NCI-H1436 (cell line): ENCODE results near the gene DENND4C.
A peak's percentile ranks its signal among the peaks of the same experiment; 100 is the strongest.
"Not testable (repeated sequence)": the region's sequence is repeated elsewhere in the genome, so short reads cannot be mapped to it uniquely, and the experiment has no call there.

Experiments
- DNase-seq: peaks from one replicate; lab custom pipeline; 2025; lab: John Stamatoyannopoulos, UW

The DENND4C gene

DNA sequence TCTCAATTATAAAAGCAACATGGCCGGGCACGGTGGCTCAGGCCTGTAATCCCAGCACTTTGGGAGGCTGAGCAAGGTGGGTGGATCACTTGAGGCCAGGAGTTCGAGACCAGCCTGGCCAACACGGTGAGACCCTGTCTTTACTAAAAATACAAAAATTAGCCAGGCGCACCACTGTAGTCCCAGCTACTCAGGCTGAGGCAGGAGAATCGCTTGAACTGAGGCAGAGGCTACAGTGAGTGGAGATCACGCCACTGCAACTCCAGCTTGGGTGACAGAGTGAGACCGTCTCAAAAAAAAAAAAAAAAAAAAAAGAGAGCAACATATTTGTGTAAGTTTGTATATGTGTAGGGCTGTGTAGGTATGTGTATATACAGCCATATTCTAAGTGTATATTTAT, 142.1 kb downstream of the DENND4C start:
- DNase-seq: no peak

DNA sequence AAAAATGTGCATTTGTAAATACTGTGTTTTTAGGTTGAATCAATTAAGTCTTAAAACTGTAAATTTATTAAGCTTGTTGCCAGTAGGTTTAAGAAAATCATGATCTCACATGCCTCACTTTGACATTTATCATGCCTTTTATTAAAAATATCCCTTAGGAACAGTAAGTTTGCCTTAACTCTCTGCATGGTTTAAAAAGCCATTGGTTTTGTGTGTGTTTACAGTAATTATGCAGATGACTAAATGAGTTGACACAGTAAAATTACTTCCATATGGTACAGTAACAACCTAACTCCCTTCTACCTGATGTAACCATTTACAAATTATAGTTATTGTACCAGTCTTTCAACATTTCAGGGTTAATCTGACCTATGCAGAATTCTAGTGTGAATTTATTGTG, 143.0 kb downstream of the DENND4C start:
- DNase-seq: no peak

DNA sequence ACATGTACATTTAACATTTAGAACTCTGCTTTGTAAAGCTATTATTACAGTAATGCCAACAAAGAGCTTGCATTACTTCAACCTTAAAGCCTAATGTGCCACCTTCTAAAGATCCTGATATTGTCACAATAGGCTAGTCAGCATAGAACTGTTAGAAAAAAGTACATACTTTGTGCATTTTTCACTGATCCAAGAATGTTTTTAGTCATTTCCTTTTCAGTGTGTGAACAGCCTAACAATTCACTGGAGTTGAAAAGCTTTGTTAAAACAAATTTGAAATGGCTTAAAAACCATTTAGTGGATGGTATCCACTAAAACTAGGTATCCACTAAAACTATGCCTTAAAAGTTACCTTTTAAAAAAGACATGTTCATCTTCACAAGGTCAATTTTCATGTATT, 145.0 kb downstream of the DENND4C start:
- no peak for DNase-seq

DNA sequence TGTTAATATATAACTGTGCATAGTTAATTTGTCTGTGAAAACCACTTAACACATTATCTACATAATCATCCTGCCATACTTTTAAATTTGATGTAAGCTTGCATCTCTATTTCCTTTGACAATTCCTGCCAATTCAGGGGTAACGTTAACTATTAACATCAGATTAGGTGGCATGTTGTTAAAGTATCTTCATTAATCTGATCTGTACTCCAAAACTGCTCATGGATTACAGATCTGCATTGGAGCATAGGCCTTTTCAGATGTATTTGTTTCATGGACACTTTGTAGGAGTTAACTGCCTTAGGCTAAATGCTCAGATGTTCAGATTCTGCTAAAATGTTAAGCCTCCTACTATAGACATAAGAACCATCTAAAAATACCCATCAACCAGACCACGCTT, 146.4 kb downstream of the DENND4C start:
- DNase-seq: no peak

DNA sequence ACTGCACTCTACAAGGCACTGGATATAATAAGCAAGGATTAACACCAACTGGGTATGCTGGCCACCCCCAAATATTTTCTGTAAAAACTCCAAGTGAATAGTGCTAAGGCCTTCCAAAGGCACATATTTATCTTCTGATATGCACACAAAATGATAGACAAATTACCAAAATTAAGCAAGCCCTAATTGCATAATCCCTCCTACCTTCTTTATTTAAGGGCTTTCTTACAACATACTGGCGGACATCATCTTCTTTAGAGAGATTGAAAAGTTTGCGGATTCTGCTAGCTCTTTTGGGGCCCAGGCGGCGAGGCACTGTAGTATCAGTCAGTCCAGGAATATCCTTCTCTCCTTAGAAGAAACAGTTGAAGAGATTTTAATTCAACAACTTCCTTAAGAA, 147.7 kb downstream of the DENND4C start:
- DNase-seq: no peak

DNA sequence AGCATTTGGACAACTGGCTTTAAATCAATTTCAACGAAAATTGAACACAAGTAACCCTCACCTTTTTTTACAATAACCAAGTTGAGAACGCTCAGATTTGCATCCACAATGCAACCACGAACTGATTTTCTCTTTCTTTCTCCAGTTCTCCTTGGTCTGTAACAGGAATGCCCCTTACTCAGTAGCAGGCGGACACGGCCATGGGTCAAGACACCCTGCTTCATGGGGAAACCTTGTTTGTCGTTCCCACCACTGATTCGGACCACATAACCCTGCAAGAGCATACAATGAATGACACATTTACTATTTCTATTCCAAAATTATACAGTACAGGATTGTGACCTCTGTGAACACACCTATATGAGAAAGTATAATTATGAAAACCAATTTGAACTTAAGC, 148.2 kb downstream of the DENND4C start:
- no peak for DNase-seq

DNA sequence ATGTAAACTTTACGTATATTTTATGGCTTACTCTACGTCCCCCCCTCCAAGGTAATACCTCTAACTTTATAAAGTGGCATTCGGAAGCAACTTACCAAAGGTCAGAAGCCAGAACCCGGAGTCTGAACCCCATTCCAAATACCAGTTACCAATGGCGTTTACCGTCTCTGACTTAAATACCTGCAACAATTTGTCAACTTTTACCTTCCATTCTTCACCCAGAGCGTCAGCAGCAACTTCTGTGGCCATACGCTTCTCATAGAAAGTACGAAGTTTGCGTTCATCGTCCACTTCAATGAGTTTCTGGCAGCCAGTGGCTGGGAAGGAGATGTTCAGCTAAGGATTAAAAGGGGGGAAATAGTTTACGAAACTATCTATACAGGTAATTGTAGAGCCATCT, 148.8 kb downstream of the DENND4C start:
- no peak for DNase-seq

DNA sequence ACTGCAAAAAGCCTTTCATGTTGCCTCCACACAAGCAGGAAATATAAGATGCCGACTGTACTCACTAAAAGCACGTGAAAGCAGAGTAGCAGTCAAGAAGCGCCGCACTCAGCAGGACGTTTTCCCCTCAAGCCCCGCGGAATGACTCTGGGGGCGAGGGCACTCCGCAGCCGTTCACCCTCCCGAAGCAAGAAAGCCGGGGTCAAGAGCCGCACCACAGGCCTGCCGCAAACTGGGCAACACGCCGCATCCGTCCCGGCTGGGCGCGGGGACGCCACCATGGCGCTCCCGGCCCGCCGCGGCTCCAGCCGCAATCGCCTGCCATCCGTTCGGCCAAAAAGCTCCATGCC, 149.2 kb downstream of the DENND4C start:
- DNase-seq: no peak

DNA sequence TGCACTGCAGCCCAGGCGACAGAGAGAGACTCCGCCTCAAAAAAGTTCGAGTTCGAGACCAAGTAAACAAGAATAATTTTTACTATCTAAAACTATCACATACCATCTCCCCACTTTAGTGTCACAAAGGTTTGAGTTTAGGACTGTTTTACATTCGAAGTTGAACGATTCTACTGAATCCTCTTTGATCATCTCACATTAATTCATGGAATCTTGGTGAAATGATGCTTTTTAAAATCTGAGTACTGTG, 150.3 kb downstream of the DENND4C start:
- no peak for DNase-seq

DNA sequence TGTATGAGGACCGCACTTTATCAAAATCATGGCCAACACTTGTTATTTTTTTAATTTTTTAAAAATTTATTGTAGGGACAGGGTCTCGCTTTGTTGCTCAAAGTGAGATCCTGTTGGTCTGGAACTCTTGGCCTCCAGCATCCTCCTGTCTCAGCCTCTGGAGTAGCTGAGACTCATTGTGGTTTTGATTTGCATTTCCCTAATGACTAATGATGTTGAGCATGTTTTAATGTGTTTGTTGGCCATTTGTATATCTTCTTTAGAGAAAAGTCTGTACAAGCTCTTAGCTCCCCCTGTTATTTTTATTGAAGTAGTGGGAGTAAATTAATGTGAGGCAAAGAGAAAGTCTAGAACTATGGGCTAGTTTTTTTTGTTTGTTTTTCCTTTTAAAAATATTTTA, 151.2 kb downstream of the DENND4C start:
- DNase-seq: no peak

DNA sequence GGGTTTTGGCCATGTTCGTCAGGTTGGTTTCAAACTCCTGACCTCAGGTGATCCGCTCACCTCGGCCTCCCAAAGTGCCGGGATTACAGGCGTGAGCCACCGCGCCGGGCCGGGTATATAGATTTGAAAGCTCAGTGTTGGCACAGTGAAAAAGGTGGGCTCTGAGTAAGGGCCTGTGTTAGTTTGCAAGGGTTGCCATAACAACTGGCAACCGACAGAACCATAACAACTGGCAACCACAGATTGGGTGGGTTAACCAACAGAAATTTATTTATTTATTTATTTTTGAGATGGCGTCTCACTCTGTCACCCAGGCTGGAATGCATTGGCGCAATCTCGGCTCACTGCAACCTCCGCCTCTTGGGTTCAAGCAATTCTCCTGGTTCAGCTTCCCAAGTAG, 154.7 kb downstream of the DENND4C start:
- not testable (repeated sequence) for DNase-seq

DNA sequence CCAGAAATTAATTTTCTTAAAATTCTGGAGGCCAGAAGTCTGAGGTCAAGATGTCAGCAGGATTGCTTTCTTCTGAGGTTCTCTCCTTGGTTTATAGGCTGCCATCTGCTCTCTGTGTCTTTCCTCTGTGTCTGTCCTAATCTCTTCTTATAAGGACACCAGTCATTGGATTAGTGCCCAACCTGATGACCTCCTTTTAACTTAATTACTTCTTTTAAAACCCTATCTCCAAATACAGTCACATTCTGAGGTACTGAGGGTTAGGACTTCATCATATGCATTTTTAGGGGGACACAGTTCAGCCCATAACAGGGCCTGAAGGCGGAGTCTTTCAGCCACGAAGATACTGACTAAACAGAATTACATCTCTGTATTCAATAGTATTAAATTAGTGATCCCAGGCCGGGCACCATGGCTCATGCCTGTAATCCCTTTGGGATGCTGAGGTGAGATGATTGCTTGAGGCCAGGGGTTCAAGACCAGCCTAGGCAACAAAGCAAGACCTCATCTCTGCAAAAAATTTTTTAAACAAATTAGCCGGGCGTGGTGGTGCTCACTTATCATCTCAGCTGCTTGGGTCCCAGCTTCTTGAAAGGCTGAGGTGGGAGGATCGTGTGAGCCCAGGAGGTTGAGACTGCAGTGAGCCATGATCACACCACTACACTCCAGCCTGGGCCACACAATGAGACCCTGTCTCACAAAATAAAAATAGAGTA, 155.5 kb downstream of the DENND4C start:
- no peak for DNase-seq

DNA sequence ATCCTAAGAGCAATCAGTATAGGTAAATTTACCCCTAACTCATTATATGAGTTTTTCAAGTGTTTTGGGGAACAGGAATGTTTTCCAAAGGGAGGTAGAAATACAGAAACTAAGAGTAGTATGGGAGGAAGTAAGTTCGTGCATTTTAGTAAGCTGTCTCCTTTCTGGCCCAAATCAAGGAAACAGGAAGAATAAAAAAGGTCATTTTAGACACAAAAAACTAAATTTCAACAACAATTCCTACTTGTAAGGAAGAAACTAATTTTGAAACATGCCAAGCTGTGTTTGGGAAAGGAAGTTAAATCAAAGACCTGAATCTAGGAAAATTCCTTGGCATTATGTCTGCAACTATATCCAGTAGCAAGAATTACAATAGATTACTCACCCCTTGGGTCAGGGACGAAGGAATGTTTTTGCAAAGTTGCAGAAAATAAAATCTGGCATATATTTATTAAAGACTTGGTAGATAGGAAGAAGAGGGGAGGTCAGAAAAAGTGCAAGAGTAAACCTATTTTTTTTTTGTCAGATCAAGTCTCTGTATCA, 156.1 kb downstream of the DENND4C start:
- no peak for DNase-seq

DNA sequence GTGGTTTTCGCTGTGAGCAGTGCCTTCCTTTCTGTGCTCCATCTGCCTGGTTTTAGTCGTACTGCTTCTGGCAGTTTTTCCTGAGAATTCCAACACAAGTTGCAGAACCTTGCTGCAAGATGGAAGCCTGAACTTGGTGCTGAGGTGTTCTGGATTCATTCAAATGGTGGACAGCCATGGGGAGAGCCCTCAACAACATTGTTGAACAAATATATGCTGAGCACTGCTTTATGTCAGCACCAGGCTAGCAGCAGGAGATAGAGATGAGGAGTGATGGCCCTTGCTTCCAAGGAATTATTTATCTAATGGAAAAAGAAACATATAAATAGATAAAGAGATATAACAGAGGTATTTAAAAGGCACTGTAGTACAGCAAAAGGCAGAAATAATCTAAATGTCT, 156.8 kb downstream of the DENND4C start:
- DNase-seq: no peak

DNA sequence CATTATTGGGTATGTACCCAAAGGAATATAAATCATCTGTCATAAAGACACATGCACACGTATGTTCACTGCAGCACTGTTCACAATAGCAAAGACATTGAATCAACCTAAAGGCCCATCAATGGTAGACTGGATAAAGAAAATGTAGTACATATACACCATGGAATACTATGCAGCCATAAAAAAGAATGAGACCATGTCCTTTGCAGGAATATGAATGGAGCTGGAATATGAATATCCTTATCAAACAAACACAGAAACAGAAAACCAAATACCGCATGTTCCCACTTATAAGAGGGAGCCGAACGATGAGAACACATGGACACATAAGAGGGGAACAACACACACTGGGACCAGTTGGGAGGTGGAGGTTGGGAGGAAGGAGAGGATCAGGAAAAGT, 159.0 kb downstream of the DENND4C start:
- DNase-seq: not testable (repeated sequence)

DNA sequence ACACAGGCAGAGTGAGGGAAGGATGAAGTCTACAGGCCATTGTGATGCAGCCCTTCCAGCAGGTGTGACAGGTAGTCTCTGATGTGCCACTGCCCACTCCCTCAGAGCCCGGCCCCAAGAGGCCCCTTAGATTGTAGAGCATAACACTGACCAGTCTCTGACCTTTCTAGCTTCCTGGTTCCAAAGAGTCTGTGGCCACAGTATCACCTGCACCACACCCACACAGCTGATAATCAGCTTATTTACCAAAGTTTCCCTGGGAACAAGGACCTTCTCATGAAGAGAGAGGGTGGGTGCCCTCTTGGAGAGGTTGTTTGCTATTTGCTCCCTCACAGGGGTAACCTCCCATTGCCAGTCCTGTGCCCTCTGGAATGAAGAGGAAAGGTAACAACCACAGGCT, 167.4 kb downstream of the DENND4C start:
- no peak for DNase-seq

DNA sequence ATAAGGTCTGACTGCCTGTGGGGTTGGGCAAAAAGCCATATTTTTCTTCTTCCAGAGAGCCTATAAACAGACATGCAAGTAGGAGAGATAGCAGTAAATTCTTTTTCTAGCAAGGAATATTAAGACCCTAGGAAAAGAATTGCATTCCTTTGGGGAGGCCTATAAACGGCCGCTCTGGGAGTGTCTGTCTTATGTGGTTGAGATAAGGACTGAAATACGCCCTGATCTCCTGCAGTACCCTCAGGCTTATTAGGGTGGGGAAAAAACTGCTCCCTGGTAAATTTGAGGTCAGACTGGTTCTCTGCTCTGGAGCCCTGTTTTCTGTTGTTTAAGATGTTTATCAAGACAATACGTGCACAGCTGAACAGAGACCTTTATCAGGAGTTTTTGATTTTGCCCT, 172.7 kb downstream of the DENND4C start:
- not testable (repeated sequence) for DNase-seq

DNA sequence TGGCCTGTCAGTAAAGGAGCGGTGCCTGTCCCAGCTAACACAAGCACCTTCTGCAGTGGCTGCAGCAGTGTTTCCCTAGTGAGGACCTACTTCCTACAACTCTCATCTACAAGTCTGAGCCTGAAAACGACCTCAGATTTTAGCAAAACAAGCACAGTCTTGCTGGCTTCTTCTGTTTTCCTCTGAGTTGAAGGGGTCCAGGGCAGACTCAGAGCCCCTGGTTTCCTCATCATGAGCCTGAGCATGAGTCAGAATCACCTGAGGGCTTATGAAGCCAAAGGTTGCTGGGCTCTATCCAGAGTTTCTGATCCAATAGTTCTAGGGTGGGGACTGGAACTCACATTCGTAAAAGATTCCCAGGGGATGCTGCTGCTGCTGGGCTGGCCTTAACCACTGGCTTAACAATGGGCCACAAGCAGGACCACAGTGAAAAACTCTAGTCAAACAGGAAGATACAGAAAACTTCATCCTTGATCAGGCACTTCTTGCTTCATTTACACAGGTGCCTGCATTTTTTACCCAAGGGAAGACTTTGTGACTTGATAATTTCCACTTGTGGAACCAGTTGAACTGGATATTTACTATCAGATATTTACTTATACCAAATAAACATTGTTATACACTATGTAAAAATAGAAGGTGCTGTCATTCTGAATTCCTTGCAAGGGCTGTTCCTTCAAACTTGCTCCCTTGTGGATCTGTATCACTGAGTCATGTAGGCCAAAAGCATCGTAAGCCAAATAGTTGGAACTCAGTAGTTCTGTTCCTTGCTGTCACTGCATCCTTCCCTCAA, 174.0 kb downstream of the DENND4C start:
- DNase-seq: no peak

DNA sequence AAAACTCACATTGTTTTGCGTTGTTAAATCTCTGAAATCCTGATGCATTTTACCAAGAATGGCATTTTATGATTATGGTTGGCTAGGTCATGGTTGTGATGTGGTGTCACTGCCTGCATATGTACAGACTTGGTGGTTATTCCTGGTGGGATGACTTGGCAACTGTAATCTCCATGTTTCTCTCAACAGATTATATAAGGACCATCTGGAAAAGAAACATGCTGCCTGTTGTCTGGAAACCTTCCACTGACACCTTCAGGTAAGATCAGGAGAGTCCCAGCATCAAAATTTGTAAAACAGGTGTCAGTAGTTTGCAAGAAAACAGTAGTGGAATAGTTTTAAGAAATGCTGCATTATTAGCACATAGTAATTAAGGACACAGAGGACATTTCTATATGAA, 175.3 kb downstream of the DENND4C start:
- no peak for DNase-seq

DNA sequence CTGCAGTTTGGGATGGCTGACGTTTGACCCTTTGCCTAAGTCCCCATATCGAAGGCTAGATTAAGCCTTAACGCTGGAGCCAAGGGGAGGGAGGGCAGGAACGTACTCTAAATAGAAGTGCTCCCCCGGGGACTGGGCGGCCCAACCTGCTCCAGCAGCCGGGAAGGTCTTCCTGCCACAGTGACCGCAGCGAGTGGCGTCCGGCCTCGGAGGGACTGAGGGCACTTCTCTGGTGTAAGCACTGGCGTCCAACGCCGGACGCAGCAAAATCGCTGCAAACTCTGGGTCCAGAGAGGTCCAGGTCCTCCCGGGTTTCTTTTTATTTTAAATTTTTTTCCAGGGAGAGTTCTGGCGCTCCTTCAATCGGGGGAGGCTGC, 177.8 kb downstream of the DENND4C start:
- no peak for DNase-seq

DNA sequence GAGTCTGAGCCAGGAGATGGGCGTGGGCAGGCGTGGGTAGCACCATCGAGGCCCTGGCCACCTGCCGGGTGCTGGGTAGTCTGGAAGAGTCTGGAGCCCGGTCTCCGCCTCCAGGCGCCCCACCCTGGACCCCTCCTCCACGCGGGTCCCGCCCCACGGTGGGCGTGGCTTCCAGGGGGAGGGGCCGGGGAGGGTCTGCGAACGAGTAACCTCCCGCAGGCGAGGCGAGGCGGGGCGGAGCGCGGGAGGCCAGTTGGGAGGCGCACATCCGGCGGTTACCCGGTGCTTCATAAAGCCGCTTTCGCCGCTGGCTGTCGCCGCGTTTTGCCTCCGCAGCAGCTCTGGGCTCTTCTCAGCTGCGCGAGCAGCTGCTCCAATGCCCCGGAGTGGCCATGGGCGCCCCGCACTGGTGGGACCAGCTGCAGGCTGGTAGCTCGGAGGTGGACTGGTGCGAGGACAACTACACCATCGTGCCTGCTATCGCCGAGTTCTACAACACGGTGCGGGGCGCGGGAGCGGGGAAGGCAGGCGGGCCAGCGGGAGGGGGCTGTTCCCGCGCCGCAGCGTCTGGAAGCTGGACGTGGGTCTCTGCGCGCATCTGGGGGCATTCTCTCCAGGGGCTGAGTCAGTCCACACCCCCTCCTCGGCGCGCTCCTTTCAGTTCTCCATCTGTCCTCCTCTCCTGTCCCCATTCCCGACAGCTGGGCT, 178.4 kb downstream of the DENND4C start, which contains the start of gene ACER2:
Gene ACER2, plus strand, starts transcription at position 317 of the 708 bp plus-strand sequence. Its CDS starts 76 bp downstream, at position 393.
- peak; percentile 94 for DNase-seq

DNA sequence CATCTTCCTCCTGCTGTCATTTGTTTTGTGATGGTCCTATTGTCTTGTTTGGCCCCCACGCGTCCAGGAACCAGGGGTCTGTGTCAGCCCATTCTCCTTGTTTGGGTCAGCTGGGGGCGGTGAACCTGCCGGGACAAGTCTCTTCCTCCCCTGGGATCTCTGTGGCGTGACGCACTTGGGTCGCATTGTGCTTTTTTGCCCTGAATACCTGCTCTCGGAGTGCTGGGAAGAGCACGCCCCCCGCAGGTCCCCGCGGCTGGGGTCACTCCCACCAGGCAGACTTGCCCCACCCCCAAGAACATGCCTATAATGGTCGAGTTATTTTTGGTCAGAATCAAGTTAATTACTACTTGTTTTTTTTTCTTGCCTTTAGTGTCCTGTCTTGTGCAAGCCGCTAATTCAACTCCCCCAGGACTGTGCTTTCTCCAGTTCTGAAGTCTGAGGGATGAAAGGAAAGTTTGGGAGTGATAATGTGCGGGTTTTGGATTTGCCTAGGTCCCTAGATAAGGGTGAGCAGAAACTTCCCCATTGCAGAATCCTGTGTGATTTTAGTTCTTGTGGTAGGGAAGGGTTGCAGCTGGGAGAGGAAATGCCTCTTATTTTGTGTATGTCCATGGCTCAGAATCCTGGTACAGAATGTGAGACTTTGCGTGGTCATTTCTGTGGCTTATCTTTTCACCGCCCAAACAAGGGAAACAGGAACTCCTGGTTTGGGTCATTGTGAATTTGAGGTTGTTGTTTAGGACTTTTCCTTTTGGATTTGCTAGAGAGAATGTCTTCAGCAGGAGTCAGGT, 179.1 kb downstream of the DENND4C start:
- peak; percentile 45 for DNase-seq
